Measurements from ENCODE around the gene SH3BGRL3. TPM values are rescaled to one million over a fixed set of nuclear protein-coding genes. Genes with fewer than 3 reads are reported as not detected.

The SH3BGRL3 gene
- total and polyA plus RNA-seq, 2 experiments from 2014 or later: 30.9 to 370 TPM

DNA sequence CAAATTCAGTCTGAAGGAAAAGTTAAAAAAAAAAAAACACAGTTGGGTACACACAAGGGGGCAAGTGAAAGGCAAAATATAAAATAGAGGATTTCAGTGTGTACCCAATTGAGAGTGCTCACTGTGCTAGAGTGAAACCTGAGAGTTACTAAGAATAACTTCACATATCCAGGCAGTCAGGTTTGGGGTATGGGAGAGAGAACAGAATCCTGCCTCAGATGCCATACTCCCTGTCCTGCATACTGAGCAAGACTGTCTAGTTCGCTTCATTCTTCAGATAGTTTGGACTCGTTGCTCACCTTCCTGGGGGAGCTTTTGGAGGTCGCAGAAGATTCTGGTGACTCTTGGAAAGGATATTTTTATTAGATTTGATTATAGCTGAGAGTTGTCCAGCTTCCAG, 25.5 kb upstream of the SH3BGRL3 start (continued):
- no peak for TF ChIP-seq REST (IDR thresholded peaks at IDR 0.05; ENCODE audit: unreplicated experiment)
- TF ChIP-seq ZNF114 (CRISPR knock-in tag; IDR thresholded peaks at IDR 0.05): no peak
- TF ChIP-seq NANOG (IDR thresholded peaks at IDR 0.05; ENCODE audit: borderline replicate concordance): no peak
- TF ChIP-seq CREB1 (CRISPR knock-in tag; IDR thresholded peaks at IDR 0.05; ENCODE audit: low read depth): no peak
- no peak for TF ChIP-seq ZNF331 (CRISPR knock-in tag; IDR thresholded peaks at IDR 0.05; ENCODE audit: low read depth)
- no peak for TF ChIP-seq EZH2 (IDR thresholded peaks at IDR 0.05; ENCODE audit: low read depth, unreplicated experiment)
- TF ChIP-seq, protein P1, sequence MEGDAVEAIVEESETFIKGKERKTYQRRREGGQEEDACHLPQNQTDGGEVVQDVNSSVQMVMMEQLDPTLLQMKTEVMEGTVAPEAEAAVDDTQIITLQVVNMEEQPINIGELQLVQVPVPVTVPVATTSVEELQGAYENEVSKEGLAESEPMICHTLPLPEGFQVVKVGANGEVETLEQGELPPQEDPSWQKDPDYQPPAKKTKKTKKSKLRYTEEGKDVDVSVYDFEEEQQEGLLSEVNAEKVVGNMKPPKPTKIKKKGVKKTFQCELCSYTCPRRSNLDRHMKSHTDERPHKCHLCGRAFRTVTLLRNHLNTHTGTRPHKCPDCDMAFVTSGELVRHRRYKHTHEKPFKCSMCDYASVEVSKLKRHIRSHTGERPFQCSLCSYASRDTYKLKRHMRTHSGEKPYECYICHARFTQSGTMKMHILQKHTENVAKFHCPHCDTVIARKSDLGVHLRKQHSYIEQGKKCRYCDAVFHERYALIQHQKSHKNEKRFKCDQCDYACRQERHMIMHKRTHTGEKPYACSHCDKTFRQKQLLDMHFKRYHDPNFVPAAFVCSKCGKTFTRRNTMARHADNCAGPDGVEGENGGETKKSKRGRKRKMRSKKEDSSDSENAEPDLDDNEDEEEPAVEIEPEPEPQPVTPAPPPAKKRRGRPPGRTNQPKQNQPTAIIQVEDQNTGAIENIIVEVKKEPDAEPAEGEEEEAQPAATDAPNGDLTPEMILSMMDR (conservative IDR thresholded peaks at IDR 0.05; ENCODE audit: low read depth in 2 of 2): no peak

DNA sequence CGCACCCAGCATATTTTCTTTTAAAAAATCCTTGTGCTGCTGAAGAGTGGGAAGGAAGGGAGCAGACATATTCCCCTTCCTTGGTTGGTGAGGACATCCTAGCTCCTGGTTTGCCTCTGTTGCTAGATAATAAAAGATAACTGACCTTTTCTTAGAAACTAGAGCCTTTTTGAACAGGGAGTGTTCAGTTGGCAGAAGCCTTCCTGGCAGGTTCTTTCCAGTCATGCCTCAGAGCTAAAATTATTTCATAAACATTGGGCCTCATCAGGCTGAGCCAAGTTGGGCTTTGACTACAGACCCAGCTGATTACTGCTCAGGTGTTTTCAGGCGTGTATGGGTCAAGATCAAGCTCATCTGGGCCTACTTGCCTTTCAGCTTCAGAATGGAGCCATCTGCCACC, 22.7 kb upstream of the SH3BGRL3 start:
- Histone ChIP-seq H3F3A (replicated peaks; ENCODE audit: low read depth) (no peaks in the 10 kb centered on the region), H3K9me2 (ENCODE audit: insufficient read depth) (no peaks in the 10 kb centered on the region), H3K4me3 (no peak overlapping the region), H3K36me3 (ENCODE audit: insufficient read depth) (peaks cover 61% of the 10 kb centered on the region), H4K20me1 (replicated peaks; ENCODE audit: insufficient read depth) (peaks cover 32% of the 10 kb centered on the region), H2AFZ (no peak overlapping the region), H3K27ac (ENCODE audit: low read depth) (no peak overlapping the region), H3K4me2 (no peak overlapping the region), H3K79me2 (replicated peaks; ENCODE audit: insufficient read depth) (peaks cover 19% of the 10 kb centered on the region), H3K4me1 (ENCODE audit: insufficient read depth) (no peaks in the 10 kb centered on the region), H3K27me3 (ENCODE audit: insufficient read depth) (no peaks in the 10 kb centered on the region)
- ATAC-seq (no peak), DNase-seq (ENCODE audit: low spot score) (no peak)
- no peak overlapping the region for H3K4me3 Mint-ChIP-seq
- peaks cover 4% of the 10 kb centered on the region for H3K27me3 Mint-ChIP-seq (ENCODE audit: insufficient read depth, low read depth, poor library complexity)
- no peaks in the 10 kb centered on the region for H3K4me1 Mint-ChIP-seq
- no peak overlapping the region for H3K27ac Mint-ChIP-seq
- no peaks in the 10 kb centered on the region for H3K9me3 Mint-ChIP-seq
- peaks cover 80% of the 10 kb centered on the region for H3K36me3 Mint-ChIP-seq (ENCODE audit: low read depth)
- no peak for TF ChIP-seq REST (IDR thresholded peaks at IDR 0.05; ENCODE audit: unreplicated experiment)
- TF ChIP-seq, protein P2, sequence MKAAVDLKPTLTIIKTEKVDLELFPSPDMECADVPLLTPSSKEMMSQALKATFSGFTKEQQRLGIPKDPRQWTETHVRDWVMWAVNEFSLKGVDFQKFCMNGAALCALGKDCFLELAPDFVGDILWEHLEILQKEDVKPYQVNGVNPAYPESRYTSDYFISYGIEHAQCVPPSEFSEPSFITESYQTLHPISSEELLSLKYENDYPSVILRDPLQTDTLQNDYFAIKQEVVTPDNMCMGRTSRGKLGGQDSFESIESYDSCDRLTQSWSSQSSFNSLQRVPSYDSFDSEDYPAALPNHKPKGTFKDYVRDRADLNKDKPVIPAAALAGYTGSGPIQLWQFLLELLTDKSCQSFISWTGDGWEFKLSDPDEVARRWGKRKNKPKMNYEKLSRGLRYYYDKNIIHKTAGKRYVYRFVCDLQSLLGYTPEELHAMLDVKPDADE (IDR thresholded peaks at IDR 0.05): no peak
- TF ChIP-seq POLR2AphosphoS5 (IDR thresholded peaks at IDR 0.05; ENCODE audit: low read depth): no peak

Data from GM23338 (cell line).